HG03565 (cell line): ENCODE data around the gene YIF1A.
A peak's percentile ranks its signal among the peaks of the same experiment; 100 is the strongest.

ENCODE experiments used
- ATAC-seq: cut with Tn5 transposase; IDR thresholded peaks from one replicate; pipeline ENCODE4 v1.9.1; 2021; ENCODE audit warnings: mild to moderate bottlenecking, moderate library complexity; ENCODE audit not compliant: unreplicated experiment

The YIF1A gene, protein sequence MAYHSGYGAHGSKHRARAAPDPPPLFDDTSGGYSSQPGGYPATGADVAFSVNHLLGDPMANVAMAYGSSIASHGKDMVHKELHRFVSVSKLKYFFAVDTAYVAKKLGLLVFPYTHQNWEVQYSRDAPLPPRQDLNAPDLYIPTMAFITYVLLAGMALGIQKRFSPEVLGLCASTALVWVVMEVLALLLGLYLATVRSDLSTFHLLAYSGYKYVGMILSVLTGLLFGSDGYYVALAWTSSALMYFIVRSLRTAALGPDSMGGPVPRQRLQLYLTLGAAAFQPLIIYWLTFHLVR

DNA sequence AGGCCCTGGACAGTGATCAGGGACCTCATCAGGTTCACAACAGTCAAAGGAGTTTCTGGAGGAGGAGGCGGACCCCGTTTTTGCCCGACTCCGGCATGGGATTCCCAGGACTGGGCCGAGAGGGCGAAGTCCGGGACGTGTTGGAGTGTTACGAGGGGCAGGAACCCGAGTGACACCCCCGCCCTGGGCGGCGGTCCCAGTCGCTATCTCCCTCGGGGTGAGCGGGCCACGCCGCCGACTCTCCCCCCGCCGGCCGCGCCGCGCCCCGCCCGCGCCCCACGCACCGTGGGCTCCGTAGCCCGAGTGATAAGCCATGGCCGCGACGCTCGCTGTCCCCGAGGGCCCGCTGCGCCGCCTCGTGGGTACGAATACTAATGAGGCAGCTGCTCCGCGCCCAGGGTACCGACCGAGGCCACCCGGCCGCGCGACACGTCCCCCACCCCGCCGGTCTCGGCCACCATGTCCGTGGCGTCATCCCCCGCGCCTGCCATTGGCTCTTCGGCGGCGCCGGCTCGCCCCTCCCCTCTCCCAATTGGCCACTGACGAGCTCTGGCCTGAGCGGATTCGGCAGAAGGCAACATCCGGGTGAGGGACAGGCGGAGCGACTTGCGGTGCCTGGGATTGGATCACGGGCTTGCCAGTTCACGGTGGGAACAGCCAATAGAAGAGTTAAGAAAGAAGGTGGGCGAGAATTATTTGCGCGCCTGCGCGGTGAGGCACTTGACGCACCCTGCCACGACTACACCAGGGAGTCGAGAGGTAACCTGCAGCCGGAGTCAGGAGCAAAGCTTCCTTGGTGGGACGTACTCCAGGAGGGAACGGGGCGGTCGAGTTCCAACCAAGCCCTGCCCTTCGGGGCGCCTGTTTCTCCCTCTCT, at the start of gene YIF1A:
Gene YIF1A (minus strand): TSS at position 473 of the 877 bp plus-strand sequence. CDS start 158 bp downstream, at position 315.
- ATAC-seq, result peak; percentile 78

DNA sequence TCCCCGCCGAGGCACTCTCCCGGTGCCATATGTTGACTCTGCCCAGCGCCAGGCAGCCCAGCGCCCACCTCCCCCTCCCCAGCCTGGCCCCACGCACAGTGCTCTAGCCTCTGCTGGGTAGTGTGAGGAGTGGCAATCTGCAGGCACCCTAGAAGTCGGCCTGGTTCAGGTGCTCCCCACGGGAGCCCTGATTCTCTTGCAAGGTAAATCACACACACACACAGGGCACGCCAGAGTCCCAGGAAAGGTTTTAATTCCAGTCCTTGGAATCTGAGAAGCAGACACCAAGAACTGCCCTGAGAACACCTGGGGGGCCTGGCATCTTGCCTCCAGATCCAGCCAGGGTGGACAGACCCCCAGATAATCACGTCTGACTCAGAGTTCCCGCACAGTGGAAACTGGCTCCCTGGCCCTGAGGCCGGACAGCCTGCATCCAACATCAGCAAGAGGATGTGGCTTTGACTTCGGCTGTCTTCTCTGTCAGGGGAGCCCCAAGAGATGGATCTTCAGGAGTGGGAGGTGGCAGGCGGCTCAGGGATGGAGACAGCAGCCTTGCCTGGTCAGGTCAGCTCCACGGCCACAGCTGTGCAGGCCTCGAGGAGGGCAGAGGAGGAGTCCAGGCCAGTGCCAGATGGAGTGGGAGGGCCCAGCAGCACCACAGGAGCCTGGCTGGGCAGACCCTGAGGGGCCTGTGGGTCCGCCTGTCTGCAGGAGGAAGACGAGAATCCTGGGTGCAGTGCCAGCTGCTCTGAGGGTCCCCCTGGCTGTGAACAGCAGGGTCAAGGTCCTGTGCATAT, 48.4 kb upstream of the YIF1A start:
- ATAC-seq, result no peak

DNA sequence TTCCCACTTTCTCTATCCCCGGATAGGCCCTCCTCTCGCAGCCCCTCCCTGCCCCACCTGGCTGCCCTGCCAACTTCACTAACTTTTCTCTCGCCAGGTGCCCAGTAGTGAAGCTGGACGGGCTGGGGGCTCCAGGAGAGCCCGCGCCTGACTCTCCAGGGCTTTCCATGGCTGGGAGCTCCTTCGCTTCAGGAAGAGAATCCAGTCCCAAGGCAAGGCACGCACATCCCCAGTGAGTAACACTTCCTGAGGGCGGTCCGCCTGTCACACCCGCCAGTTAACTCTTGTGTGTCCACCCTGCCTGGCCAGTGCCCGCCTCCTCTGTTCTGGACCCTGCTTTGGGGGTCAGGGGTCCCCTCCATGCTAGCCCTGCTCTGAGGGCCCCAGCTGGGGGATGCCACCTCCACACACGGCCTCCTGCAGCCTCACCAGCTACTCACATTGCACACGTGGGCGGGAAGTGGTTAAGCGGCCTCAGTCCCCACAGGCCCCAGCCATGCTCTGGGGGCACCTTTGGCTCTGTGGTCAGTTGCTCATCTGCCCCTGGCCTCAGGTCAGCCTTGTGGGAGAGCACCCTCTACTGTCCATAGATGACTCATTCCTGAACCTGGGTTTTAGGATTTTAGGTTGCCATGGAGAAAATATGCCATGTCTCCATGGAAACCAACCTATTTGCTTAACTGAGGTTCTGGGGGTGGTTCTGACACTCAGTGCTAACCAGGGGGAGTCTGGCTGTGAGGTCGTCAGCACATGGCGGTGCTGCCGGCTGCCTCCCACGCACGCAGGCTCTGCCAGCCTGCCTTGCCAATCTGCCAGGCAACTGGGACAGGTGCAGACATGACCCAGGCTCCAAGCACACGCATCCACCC, 47.5 kb upstream of the YIF1A start, which contains the start of gene RIN1:
Gene RIN1 (minus strand): TSS at position 201 of the 869 bp plus-strand sequence. CDS start 32 bp downstream, at position 169.
- no peak for ATAC-seq

DNA sequence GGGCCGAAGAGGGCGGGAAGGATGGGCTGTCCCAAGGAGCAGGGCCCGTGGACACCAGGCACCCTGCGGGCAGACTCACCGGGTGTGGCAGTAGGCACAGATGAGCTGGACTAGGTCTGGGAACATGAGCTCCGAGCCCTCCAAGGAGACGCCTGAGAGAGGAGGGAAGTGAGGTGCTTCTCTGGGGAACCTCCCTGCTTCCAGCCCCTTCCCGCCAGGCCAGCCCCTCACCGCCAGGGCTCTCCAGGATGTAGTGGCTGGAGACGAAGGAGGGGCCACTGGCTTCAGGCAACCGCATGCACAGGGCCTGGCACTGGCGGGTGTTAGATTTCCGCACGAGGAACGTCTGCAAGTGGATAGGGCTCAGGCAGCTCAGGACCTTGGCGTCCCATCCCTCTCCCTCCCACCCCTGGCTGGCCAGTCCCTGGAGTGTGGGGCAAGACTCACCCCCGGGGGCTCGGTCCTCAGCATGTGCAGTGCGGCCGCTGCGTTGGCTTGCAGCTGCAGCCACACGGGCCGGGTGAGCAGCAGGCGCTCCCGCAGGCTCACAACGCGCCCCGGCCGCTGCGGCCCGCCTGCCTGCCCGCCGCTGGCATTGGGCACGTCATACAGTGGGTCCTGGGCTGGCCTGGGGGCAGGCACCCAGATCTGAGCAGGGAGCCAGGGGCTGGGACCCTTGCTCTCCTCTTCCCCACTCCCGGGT, 46.7 kb upstream of the YIF1A start:
- ATAC-seq, result no peak

DNA sequence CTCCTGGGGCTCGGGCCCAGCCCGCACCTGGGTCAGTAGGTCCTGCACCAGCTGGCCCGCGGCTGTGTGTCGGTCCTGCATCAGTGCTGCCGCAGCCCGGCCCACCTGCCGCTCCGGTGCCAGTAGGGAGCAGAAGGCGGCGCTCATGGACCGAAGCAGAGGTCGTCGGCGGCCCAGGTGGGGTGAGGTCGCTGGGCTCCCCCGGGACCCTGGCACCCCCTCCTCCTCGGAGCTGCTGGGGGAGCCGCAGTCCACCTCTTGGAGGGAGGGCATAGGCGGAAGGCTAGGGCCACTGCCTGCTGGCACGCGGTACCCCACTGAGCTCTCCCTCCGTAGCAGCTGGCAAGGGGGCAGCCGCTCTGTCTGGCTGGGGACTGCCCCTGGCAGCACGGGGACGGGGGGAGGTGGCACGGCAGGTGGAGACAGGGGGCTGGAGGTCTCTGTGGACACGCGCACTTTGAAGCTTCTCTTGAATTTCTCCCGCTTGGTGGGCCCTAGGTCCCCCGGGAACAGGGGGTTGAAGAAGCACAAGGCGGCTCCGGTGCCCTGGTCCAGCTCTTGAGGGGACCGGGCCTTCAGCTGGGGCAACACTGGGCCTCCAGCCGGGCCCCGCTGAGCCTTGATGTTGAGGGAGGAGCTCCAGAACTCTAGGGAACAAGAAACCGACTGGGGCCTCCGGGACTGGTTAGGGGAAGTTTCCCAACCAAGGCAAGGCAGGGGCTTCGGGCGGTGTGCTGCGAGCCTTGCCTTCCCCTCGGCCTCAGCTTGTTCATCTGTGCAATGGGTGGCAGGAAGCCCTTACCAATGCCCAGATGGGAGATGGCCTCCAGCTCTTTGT, 45.9 kb upstream of the YIF1A start:
- no peak for ATAC-seq

DNA sequence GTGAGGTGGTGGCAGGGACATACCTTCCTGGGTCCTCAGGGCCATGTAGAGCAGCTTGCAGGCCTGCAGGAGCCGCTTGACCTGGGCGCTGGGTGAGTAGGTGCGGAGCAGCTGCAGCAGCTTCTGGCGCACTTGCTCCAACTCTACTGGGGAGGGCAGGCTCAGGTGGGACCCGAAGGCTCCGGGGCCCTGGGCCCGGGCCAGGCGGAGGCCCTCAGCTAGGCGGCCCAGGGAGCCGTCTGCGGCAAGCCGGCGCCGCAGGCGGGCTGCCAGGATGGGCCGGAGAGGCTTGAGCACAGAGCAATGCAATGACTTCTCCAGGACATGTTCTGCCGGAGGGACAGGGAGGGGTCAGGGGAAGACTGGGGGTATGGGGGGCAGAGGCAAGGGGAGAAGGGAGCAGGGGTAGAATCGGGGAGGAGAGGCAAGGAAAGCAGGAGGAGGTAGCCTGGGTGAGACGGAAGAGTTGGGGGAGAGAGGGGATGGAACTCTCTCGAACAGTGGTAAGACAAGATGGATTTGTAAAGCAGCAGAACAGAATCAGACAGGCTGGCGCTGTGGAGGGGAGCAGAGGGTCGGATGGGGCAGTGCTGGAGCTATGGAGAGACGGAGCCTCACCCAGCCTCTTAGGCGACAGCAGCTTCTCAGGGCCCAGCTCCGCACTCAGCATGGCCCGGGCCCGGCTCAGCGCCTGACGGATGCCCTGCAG, 45.1 kb upstream of the YIF1A start:
- ATAC-seq, result no peak

DNA sequence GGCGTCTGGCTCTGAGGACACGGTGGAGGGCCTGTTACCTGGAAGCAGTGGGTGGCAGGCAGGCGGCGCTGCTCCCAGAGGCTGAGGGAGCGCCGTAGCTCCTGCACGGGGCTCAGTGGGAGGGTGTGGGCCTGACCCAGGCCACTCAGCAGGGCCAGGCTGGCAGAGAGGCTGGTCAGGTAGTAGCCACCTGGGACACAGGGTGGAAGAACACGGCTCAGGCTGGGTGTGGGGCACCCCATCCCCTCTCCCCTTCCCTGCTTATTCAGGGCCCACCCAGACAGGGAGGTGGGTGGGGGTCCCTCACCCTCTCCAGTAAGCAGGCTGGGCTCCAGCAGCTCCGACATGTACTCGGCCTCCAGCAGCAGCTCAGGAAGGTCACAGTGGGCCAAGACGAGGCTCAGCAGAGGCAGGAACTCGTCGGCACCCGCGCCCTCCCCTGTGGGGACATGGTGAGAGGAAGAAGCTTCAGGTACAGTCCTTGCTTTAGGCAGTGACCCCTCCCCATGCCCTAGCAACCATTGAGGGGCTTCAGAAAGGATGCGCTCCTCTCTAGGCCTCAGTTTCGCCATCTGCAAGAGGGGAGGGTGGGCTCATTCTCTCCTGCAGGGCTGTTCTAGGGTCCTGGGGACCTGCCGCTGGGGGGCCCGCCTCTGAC, 44.4 kb upstream of the YIF1A start:
- ATAC-seq, result no peak

DNA sequence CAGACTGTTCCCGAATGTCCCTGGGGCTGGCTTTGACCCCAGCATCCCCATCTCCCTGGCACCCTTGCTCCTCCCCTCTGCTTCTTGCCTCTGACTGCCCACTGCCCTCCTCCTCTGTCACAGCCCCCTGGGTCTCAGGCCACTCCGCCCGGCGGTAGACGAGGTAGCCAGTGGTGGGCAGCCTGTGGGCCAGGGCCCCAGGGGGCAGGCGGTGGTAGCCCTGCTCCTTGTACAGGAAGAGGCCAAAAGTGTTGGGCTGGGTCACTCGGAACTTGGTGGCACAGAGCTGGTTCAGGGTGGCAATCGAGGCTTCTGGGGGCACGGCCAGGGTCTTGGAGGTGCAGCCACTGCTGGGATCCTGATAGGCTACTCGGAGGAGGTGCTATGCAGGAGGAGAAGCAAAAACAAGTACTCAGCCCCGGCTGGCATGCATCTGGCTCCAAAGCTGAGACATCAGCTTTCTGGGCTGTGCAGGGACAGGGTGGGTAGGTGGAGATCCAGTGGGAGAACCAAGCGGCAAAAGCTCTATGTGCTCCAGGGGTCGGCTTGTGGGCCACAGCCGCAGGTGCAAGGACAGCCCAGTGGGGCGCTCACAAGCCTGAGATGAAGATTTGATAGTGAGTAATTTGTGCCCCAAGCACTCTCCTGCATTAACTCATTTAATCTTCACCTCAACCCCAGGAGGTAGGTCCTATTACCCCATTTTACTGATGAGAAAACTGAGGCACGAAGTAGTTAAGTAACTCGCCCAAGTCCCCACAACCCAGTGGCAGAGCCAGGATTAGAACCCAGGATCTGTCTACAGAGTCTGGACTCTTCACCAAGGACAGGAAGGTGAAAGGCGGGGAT, 43.7 kb upstream of the YIF1A start:
- ATAC-seq, result no peak

DNA sequence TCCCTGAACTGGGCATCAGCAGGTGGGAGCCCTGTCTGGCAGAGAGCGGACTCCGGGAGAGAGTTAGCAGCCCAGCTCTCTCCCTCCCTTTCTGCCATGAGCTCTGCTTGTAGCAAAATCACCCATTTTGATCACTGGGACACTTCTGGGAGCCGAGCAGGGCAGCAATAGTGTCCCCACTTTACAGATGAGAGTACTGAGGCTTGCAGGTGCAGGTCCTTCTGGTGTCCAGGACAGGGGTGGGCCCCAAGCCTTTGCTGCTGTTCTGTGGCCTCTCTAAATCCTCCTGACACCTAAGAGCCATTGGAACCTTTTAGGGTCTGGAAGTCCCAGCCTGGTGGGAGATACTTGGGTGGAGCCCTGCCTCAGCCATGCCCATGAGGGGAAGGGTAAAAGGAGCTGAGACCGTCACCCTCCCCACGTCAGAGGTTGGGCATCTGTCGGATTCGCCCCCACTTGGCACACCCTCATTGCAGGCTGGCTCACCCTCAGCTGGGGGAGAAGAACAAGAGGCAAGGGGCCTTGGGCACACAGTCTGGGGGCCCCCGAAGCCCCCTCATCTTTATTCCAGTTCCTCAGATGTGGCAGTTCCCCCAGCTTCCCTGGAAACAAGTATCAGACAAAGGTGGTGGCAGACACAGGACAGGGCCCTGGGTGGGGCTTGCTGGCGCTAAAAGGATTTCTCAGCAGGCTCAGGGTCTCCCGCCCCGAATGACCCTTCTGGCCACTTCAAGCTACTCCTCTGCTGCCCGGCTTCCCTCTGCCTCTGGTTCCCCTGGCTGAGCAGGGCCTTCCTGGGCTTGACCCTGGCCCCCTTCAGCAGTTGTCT, 42.8 kb upstream of the YIF1A start:
- no peak for ATAC-seq

DNA sequence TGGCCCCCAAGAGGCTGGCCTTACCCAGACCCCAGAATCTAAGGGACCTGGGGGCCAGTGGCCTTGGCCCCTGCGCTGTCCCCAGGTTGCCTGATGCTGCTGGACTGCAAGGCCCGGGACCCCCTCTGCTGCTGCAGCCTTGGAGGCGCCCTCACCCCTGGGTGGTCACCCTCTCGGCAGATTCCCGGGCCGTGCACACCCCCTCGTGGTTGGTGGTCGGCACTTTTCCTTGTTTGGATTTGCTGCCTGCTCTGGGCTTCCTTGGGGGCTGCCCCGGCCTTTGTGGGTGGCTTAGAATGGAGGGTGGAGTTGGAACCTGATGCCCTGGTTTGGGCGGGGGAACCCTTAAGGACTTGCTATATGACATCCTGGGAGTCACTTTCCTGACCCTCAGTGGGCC, 42.0 kb upstream of the YIF1A start:
- ATAC-seq, result no peak

DNA sequence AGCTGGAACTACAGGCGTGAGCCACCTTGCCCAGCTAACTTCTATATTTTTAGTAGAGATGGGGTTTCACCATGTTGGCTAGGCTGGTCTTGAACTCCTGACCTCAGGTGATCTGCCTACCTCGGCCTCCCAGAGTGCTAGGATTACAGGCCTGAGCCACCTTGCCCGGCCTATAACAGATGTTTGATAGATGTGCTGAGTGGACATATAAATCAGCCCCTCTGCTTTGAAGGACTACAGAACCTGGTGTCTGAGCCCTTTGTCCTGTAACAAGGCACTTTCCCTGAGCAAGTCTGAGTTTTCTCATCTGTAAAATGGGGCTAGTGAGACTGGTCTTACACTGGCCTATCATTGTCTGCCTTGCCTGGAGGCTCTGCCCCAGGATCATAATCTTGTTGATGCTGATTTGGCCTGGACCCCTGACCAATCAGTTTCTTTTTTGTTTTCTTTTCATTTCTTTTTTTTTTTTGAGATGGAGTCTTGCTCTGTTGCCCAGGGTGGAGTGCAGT, 40.3 kb upstream of the YIF1A start:
- no peak for ATAC-seq

DNA sequence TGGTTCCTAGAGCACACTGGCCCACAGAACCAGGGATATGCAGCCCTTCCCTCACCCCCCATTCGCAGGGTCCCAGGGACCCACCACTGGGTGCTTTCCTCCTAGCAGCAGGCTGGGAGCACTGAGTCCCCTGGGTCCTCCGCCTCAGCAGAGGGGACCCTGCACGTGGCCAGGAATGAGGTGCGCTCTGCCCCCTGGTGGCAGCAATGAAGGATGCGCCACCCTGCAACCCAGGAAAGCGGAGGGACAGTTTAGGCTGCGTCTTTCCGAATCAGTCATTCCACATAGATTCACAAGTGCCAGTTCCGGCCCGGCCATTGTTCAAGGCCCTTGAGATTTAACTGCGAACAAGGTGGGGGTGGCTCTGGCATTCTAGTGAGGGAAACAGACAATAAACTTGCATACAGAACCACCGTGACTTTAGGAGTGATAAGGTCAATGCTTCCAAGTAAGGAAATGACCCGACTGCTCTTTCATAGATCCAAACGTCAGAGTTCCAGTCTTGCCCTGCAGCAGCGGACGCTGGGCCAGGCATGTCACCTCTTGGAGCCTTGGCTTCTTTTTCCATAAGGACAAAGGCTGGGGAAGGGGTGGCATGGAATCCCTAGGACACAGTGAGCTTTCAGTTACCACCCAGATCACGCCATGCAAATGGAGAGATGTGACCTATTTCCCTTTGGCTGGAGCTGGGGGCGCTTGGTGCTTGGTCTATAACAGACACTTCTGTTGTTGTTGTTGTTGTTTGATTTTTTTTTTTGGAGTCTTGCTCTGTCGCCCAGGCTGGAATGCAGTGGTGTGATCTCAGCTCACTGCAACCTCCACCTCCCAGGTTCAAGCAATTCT, 39.6 kb upstream of the YIF1A start:
- ATAC-seq, result peak; percentile 59

DNA sequence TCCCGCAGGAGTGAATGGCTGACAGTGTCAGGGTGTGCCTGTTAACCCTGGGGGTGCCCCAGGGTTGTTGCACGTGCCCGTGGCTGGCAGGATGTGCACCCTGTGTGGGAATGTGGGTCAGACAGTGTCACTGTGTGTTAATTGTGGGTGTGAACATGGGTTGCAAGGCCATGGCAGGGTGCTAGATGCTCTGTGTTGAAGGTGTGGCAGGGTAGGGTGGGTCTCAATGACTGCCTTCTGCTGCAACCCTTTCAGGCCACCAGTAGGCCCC, 39.0 kb upstream of the YIF1A start:
- ATAC-seq, result no peak

DNA sequence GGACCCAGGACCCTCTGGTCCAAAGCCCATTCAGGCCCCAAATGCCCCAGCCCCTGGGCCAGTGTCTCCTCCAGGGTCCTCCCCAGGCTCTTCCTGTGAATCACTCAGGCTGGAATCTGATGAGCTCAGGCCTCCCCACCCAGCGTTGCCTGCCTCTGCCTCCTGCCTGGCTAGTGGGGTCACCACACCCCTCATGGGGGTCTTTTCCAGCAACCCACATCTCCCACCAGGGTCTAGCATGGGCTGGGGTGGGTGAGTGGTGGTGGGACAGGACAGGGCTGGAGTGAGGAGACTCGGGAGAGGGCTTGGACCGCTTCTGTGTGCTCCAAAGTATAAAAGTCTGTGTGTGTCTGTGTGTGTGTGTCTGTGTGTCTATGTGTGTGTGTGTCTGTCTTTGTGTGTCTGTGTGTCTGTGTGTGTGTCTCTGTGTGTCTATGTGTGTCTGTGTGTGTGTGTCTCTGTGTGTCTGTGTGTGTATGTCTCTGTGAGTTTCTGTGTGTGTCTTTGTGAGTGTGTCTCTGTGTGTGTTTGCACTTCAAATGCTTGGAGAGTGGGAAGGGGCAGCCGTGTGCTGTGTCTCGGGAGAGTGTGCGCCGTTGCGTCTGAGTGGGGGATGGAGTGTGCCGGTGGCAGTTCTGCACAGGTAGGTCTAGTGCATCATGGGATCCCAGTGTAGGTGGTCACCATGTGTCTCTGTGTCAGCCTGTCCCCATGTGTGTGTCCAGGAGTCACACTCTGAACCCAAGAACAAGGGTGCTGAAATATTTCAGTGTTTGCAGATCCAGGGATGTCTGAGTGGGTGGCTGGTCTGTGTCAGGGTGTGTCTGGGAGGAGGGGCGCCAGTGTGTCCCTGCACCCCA, 38.5 kb upstream of the YIF1A start:
- ATAC-seq, result no peak
